CD4-positive, CD25-positive, alpha-beta regulatory T cell (primary cell): Measurements from ENCODE around the gene PHF23. TPM values are rescaled to one million over a fixed set of nuclear protein-coding genes. Genes with fewer than 3 reads are reported as not detected.

Source experiments
- ATAC-seq, 2 donors: fragments of 150-1000 bp; cut with Tn5 transposase; one replicate each; pipeline ENCODE4 v1.10.0; 2021; ENCODE audit warnings: low read depth in 2 of 2, moderate number of reproducible peaks in 2 of 2, moderate library complexity in 1 of 2
- DNase-seq, 3 donors: peaks; one replicate each; pipeline versions ENCODE4 v3.0.0 to v3.0.0-alpha.2; 2012 to 2022; ENCODE audit warnings: mixed read lengths in 1 of 3
- H3K27ac ChIP-seq: one replicate; pipeline ENCODE4 v1.7.0; 2013; ENCODE audit warnings: mild to moderate bottlenecking, low read length; ENCODE audit not compliant: insufficient read depth, poor library complexity, severe bottlenecking
- H3K27me3 ChIP-seq: one replicate; pipeline ENCODE4 v1.7.0; 2013; ENCODE audit warnings: low read length; ENCODE audit not compliant: control insufficient read depth, insufficient read depth
- H3K36me3 ChIP-seq: one replicate; pipeline ENCODE4 v1.7.0; 2013; ENCODE audit warnings: mild to moderate bottlenecking, low read length, moderate library complexity; ENCODE audit not compliant: control insufficient read depth, insufficient read depth
- H3K4me1 ChIP-seq: 2 replicates; pipeline ENCODE4 v1.7.0; 2013; ENCODE audit warnings: mild to moderate bottlenecking, low read length; ENCODE audit not compliant: insufficient read depth, control insufficient read depth, poor library complexity, severe bottlenecking
- H3K4me3 ChIP-seq: one replicate; pipeline ENCODE4 v1.7.0; 2013; ENCODE audit warnings: low read depth, mild to moderate bottlenecking, low read length, moderate library complexity
- H3K9me3 ChIP-seq, 2 experiments: 1 replicate in 1 of 2; 2 replicates in 1 of 2; pipeline ENCODE4 v1.7.0; 2013; ENCODE audit warnings: low read length in 2 of 2, mild to moderate bottlenecking in 1 of 2, moderate library complexity in 1 of 2; ENCODE audit not compliant: control insufficient read depth in 2 of 2
- H3K27ac Mint-ChIP-seq, 3 donors: one replicate each; pipeline ENCODE4 v1.8.0; 2020 to 2022; ENCODE audit warnings: mild to moderate bottlenecking in 3 of 3, mixed read lengths in 3 of 3, moderate library complexity in 2 of 3
- H3K27me3 Mint-ChIP-seq: one replicate; pipeline ENCODE4 v1.8.0; 2022; ENCODE audit warnings: mild to moderate bottlenecking, mixed read lengths
- H3K36me3 Mint-ChIP-seq: one replicate; pipeline ENCODE4 v1.8.0; 2020; ENCODE audit warnings: mixed read lengths
- H3K4me1 Mint-ChIP-seq, 4 donors: one replicate each; pipeline ENCODE4 v1.8.0; 2020 to 2022; ENCODE audit warnings: mixed read lengths in 4 of 4, mild to moderate bottlenecking in 1 of 4
- H3K4me3 Mint-ChIP-seq, 4 donors: one replicate each; pipeline ENCODE4 v1.8.0; 2020 to 2022; ENCODE audit warnings: mild to moderate bottlenecking in 4 of 4, mixed read lengths in 4 of 4, moderate library complexity in 3 of 4
- H3K9me3 Mint-ChIP-seq, 7 donors: one replicate each; pipeline ENCODE4 v1.8.0; 2020 to 2022; ENCODE audit warnings: mixed read lengths in 7 of 7, mild to moderate bottlenecking in 3 of 7, moderate library complexity in 2 of 7
- polyA plus RNA-seq, 4 donors: library from polyadenylated mRNA; unstranded; fragments of 300-500 nt; fragmentation: Illumina TruSeq; gene quantifications; one replicate each; pipeline ENCODE4 v1.2.3, GENCODE V29; 2021
- total RNA-seq: library from RNA; stranded (reverse); gene quantifications from one replicate; pipeline ENCODE4 v1.2.3, GENCODE V29; 2022

The PHF23 gene
- total and polyA plus RNA-seq, 5 donors from 2014 or later, result 16.0 to 24.8 (median 20.6) TPM

- Histone ChIP-seq H3K4me1 (peaks cover 70% of the 10 kb centered on the region), H3K4me3 (no peak overlapping the region), H3K36me3 (peaks cover 3% of the 10 kb centered on the region), H3K27me3 (no peaks in the 10 kb centered on the region), H3K9me3 (no peaks in the 10 kb centered on the region), H3K27ac (peak overlapping the region; percentile 60)
- H3K4me1 Mint-ChIP-seq, result peaks cover 0 to 78% (median 40%) of the 10 kb centered on the region in 4 donors
- H3K27me3 Mint-ChIP-seq, result peaks cover 11% of the 10 kb centered on the region
- DNase-seq, result peak in 1 of 3 donors; percentile 28
- peak overlapping the region in 2 of 3 donors; percentile 91 to 92 for H3K27ac Mint-ChIP-seq
- H3K9me3 Mint-ChIP-seq, result no peaks in the 10 kb centered on the region
- no peak for ATAC-seq
- peak overlapping the region; percentile 11 to 96 (median 72) for H3K4me3 Mint-ChIP-seq
- H3K36me3 Mint-ChIP-seq, result no peaks in the 10 kb centered on the region
Measured at GRCh38 chr17:7217113-7217987, 21.9 kb downstream of the PHF23 start.

- peak overlapping the region; percentile 23 for H3K27ac ChIP-seq
- peak overlapping the region; percentile 72 to 93 (median 91) for H3K27ac Mint-ChIP-seq
- no peaks in the 10 kb centered on the region for H3K36me3 Mint-ChIP-seq
- DNase-seq, result no peak
- peaks cover 64% of the 10 kb centered on the region for H3K4me1 ChIP-seq
- peaks cover 18% of the 10 kb centered on the region for H3K27me3 Mint-ChIP-seq
- H3K4me3 ChIP-seq, result no peak overlapping the region
- H3K4me1 Mint-ChIP-seq, result peaks cover 0 to 80% (median 41%) of the 10 kb centered on the region in 4 donors
- no peaks in the 10 kb centered on the region for H3K36me3 ChIP-seq
- no peaks in the 10 kb centered on the region for H3K9me3 Mint-ChIP-seq
- no peak for ATAC-seq
- H3K27me3 ChIP-seq, result no peaks in the 10 kb centered on the region
- no peaks in the 10 kb centered on the region for H3K9me3 ChIP-seq
- H3K4me3 Mint-ChIP-seq, result peak overlapping the region; percentile 60 to 86 (median 72)
Measured at GRCh38 chr17:7216242-7217112, 22.8 kb downstream of the PHF23 start.

GRCh38 chr17:7215652-7216180 lies 23.5 kb downstream of the PHF23 start:
- peak overlapping the region in 1 of 3 donors; percentile 93 for H3K27ac Mint-ChIP-seq
- peaks cover 0 to 73% (median 35%) of the 10 kb centered on the region in 4 donors for H3K4me1 Mint-ChIP-seq
- no peaks in the 10 kb centered on the region for H3K36me3 ChIP-seq
- H3K27me3 ChIP-seq, result no peaks in the 10 kb centered on the region
- H3K9me3 ChIP-seq, result no peaks in the 10 kb centered on the region
- DNase-seq (no peak), ATAC-seq (no peak)
- peaks cover 23% of the 10 kb centered on the region for H3K27me3 Mint-ChIP-seq
- H3K27ac ChIP-seq, result peak overlapping the region; percentile 97
- peaks cover 57% of the 10 kb centered on the region for H3K4me1 ChIP-seq
- peak overlapping the region in 3 of 4 donors; percentile 76 to 96 (median 86) for H3K4me3 Mint-ChIP-seq
- H3K4me3 ChIP-seq, result no peak overlapping the region
- H3K36me3 Mint-ChIP-seq, result no peaks in the 10 kb centered on the region
- H3K9me3 Mint-ChIP-seq, result no peaks in the 10 kb centered on the region

- H3K27ac Mint-ChIP-seq, result peak overlapping the region; percentile 92 to 99 (median 99)
Measured at GRCh38 chr17:7215136-7215638, 24.1 kb downstream of the PHF23 start.

GRCh38 chr17:7214300-7215135 lies 24.7 kb downstream of the PHF23 start:
- Mint-ChIP-seq H3K4me3 (peak overlapping the region; percentile 85 to 96 (median 90)), H3K27ac (peak overlapping the region; percentile 92 to 99 (median 99)), H3K9me3 (no peaks in the 10 kb centered on the region), H3K27me3 (peaks cover 28% of the 10 kb centered on the region), H3K4me1 (peaks cover 0 to 64% (median 28%) of the 10 kb centered on the region in 4 donors), H3K36me3 (no peaks in the 10 kb centered on the region)
- Histone ChIP-seq H3K27me3 (no peaks in the 10 kb centered on the region), H3K9me3 (no peaks in the 10 kb centered on the region), H3K4me3 (peak overlapping the region; percentile 85), H3K27ac (peak overlapping the region; percentile 97), H3K36me3 (no peaks in the 10 kb centered on the region), H3K4me1 (peaks cover 45% of the 10 kb centered on the region)
- ATAC-seq (peak; percentile 83 to 86), DNase-seq (peak; percentile 97 to 99 (median 98))

More at GRCh38 chr17:7215136-7215638, 24.1 kb downstream of the PHF23 start:
- Histone ChIP-seq H3K4me3 (peak overlapping the region; percentile 85), H3K4me1 (peaks cover 51% of the 10 kb centered on the region), H3K36me3 (no peaks in the 10 kb centered on the region), H3K9me3 (no peaks in the 10 kb centered on the region), H3K27ac (peak overlapping the region; percentile 97), H3K27me3 (no peaks in the 10 kb centered on the region)
- Mint-ChIP-seq H3K9me3 (no peaks in the 10 kb centered on the region), H3K4me1 (peaks cover 0 to 67% (median 30%) of the 10 kb centered on the region in 4 donors), H3K27me3 (peaks cover 23% of the 10 kb centered on the region), H3K36me3 (no peaks in the 10 kb centered on the region), H3K4me3 (peak overlapping the region; percentile 85 to 96 (median 90))
- DNase-seq (no peak), ATAC-seq (no peak)

- peak overlapping the region; percentile 97 for H3K27ac ChIP-seq
- H3K36me3 ChIP-seq, result no peaks in the 10 kb centered on the region
- no peaks in the 10 kb centered on the region for H3K27me3 ChIP-seq
- DNase-seq, result peak in 1 of 3 donors; percentile 73
- peaks cover 0 to 58% (median 24%) of the 10 kb centered on the region in 4 donors for H3K4me1 Mint-ChIP-seq
- H3K27ac Mint-ChIP-seq, result peak overlapping the region; percentile 92 to 99 (median 99)
- no peaks in the 10 kb centered on the region for H3K9me3 Mint-ChIP-seq
- no peaks in the 10 kb centered on the region for H3K36me3 Mint-ChIP-seq
- peak in 1 of 2 donors; percentile 0 for ATAC-seq
- H3K27me3 Mint-ChIP-seq, result peaks cover 28% of the 10 kb centered on the region
- H3K4me3 ChIP-seq, result peak overlapping the region; percentile 76
- peak overlapping the region; percentile 85 to 96 (median 90) for H3K4me3 Mint-ChIP-seq
- H3K4me1 ChIP-seq, result peaks cover 40% of the 10 kb centered on the region
- H3K9me3 ChIP-seq, result no peaks in the 10 kb centered on the region
Measured at GRCh38 chr17:7213895-7214299, 25.4 kb downstream of the PHF23 start.
